HL-60/S4 (cell line): Measurements from ENCODE around the gene PLXNB1.

ENCODE experiments used
- in situ Hi-C: fragments of 300-500 bp; cut with MboI; formaldehyde crosslinking; loops from 2 replicates; pipeline ENCODE4 v1.14.3; 2022; ENCODE audit warnings: low sequenced_read_pairs

The PLXNB1 gene

GRCh38 chr3:48419597-48419996 lies 10.3 kb downstream of the PLXNB1 start:
- in situ Hi-C loops = no loop called here

- in situ Hi-C loops = no loop called here
Observed at GRCh38 chr3:48419149-48419548, 10.7 kb downstream of the PLXNB1 start.

- in situ Hi-C loops = no loop called here
Observed at GRCh38 chr3:48418651-48419050, 11.2 kb downstream of the PLXNB1 start.

- in situ Hi-C loops = no loop called here
Observed at GRCh38 chr3:48418140-48418539, 11.7 kb downstream of the PLXNB1 start.

GRCh38 chr3:48417529-48418108 lies 12.3 kb downstream of the PLXNB1 start:
- in situ Hi-C loops = no loop called here

GRCh38 chr3:48416546-48416945 lies 13.3 kb downstream of the PLXNB1 start:
- in situ Hi-C loops = no loop called here

- in situ Hi-C loops = no loop called here
Observed at GRCh38 chr3:48416091-48416505, 13.8 kb downstream of the PLXNB1 start.

GRCh38 chr3:48415251-48415953 lies 14.5 kb downstream of the PLXNB1 start:
- in situ Hi-C loops = no loop called here

GRCh38 chr3:48414376-48415250 lies 15.3 kb downstream of the PLXNB1 start:
- in situ Hi-C loops = no loop called here

GRCh38 chr3:48413611-48414010 lies 16.3 kb downstream of the PLXNB1 start:
- in situ Hi-C loops = no loop called here

- in situ Hi-C loops = no loop called here
Observed at GRCh38 chr3:48413086-48413485, 16.8 kb downstream of the PLXNB1 start.

- in situ Hi-C loops = no loop called here
Observed at GRCh38 chr3:48412375-48413001, 17.4 kb downstream of the PLXNB1 start.

GRCh38 chr3:48411606-48412374 lies 18.1 kb downstream of the PLXNB1 start:
- in situ Hi-C loops = no loop called here

- in situ Hi-C loops = no loop called here
Observed at GRCh38 chr3:48411041-48411588, 18.8 kb downstream of the PLXNB1 start.

GRCh38 chr3:48410205-48411040 lies 19.5 kb downstream of the PLXNB1 start:
- in situ Hi-C loops = no loop called here

- in situ Hi-C loops = no loop called here
Observed at GRCh38 chr3:48409291-48410201, 20.3 kb downstream of the PLXNB1 start.

GRCh38 chr3:48408823-48409281 lies 21.0 kb downstream of the PLXNB1 start:
- in situ Hi-C loops = no loop called here

- in situ Hi-C loops = no loop called here
Observed at GRCh38 chr3:48407542-48408099, 22.3 kb downstream of the PLXNB1 start.
